IMR-90 (cell line): ENCODE data around the gene CGA.

ENCODE experiments used
- CTCF ChIP-seq: conservative IDR thresholded peaks from 2 replicates; pipeline ENCODE4 v1.5.1; 2012; ENCODE audit warnings: mild to moderate bottlenecking, low read depth, low read length, improper control_type of control experiment
- POLR2A ChIP-seq: IDR thresholded peaks from 2 replicates; pipeline ENCODE4 v1.6.1; 2012; ENCODE audit warnings: mild to moderate bottlenecking, low read depth, low read length
- SMC3 ChIP-seq: fragments of 150-350 bp; IDR thresholded peaks from 2 replicates; pipeline ENCODE4 v1.6.1; 2016; ENCODE audit warnings: low read depth, mild to moderate bottlenecking, antibody characterized with exemption, low read length, moderate library complexity

- TF ChIP-seq CTCF (no peak), SMC3 (no peak), POLR2A (no peak)
These were observed 9.2 kb upstream of the CGA start for GRCh38 chr6:87103977-87104601.
